Urinary bladder (tissue), 4 donors: Measurements from ENCODE around the gene FBXO28. TPM values are rescaled to one million over a fixed set of nuclear protein-coding genes. Genes with fewer than 3 reads are reported as not detected.
A peak's percentile ranks its signal among the peaks of the same experiment; 100 is the strongest.
"Not testable (repeated sequence)": the region's sequence is repeated elsewhere in the genome, so short reads cannot be mapped to it uniquely, and the experiment has no call there.

Experiments
- DNase-seq: peaks from one replicate; pipeline ENCODE4 v3.0.0-alpha.2; 2015; ENCODE audit errors: extremely low spot score
- H3K27ac ChIP-seq: one replicate; pipeline ENCODE4 v1.5.1; 2013; ENCODE audit warnings: low read depth, mild to moderate bottlenecking, moderate library complexity
- H3K36me3 ChIP-seq: one replicate; pipeline ENCODE4 v1.6.1; 2013; ENCODE audit warnings: mild to moderate bottlenecking, moderate library complexity; ENCODE audit not compliant: insufficient read depth
- H3K4me1 ChIP-seq: one replicate; pipeline ENCODE4 v1.6.1; 2013; ENCODE audit warnings: mild to moderate bottlenecking, moderate library complexity; ENCODE audit not compliant: insufficient read depth
- H3K4me3 ChIP-seq: one replicate; pipeline ENCODE4 v1.5.1; 2013; ENCODE audit warnings: low read depth, low read length
- WGBS: extraction: QIAGEN DNeasy Blood & Tissue Kit; methylation state at CpG from one replicate; pipeline ENCODE4 v1.1.7; 2013; 5-methylcytosine and 5-hydroxymethylcytosine counted together
- polyA plus RNA-seq: library from polyadenylated mRNA; stranded (reverse); fragments of 200-250 nt; gene quantifications from one replicate; pipeline ENCODE4 v1.2.3, GENCODE V29; 2013
- total RNA-seq: library from RNA; depleted of rRNA; stranded (reverse); fragments of >200 nt; gene quantifications from one replicate; pipeline ENCODE4 v1.2.3, GENCODE V29; 2014
- donor health status: healthy with polysubstance abuse.
- donor health status: healthy.

FBXO28 gene
- total and polyA plus RNA-seq, 2 donors, result 14.6 to 54.4 TPM

DNA sequence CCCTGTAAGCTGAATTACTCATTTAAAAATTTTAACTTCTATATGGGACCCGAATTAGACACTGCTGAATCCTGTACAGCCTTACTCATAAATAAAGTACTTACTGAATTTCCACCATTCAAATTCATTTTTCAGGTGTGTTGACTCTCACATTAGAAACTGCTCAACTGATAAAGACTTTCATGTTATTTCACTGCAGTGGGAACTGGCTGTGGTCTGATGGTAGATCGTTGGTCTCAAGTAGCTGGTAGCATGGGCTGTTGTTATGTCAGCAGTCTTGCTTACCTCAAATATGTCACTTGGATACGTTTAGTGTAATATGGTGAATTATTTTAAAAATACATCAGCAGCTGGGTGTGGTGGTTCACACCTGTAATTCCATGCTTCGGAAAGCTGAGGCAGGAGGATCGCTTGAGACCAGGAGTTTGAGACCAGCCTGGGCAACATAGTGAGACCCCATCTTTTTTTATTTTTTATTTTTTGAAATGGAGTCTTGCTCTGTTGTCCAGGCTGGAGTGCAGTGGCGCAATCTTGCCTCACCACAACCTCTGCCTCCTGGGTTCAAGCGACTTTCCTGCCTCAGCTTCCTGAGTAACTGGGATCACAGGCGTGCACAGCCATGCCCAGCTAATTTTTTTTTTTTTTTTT is 79.5 kb downstream of the FBXO28 start:
- Histone ChIP-seq H3K27ac (no peak overlapping the region), H3K4me1 (no peaks in the 10 kb centered on the region), H3K4me3 (no peak overlapping the region), H3K36me3 (peaks cover 1% of the 10 kb centered on the region)
- no peak for DNase-seq
- 95% methylated on average over 8 of the region's 8 CpGs for WGBS

DNA sequence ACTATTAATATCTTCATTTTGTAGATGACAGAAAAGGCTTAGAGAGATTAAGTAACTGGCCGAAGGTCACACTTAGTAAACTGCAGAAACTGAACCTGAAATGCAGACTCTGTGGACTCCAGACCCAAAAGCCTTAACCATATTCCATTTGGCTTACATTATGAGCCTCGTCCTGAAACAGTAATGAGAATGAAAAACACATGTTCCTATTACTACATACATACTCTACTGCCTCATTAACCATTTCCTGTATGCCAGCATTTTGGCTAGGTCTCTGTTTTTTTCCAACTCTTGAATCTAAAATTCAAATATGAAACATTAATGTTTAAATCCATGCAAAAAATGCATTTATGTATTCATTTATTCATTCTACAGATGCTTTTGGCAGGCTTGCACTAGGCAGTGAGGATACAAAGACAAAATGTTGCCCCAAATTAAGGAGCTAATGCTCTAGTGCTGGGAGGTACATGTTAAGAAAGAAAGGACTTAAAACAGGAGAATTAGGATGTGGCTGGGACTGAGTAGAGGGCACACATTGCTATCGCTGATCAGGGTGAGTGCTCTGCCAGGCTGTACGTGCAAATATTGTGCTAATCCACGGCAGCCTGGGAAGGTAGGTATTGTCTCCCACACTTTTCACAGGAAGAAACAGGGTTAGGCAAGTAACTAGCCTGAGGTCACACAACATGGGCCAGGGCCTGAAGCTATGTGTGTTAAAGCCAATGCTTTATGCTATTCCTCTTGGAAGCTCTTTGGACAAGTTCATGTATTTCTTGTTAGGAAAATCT is 83.1 kb downstream of the FBXO28 start:
- no peak overlapping the region for H3K27ac ChIP-seq

DNA sequence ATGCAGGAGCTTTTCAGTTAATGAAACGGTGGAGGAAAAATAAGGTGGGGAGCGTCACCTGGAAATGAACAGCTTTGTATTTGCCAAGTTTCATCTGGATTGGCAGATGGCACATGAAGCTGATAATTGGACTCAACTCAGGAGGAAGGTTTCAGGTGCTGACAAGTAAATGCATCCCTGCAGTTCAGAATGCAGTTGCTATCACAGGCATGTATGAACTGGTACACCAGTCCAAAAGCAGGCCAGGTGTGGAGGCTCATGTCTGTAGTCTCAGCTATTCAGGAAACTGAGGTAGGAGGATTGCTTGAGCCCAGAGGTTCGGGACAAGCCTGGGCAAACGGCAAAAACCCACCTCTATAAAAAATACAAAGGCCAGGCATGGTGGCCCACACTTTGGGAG is 84.7 kb downstream of the FBXO28 start:
- H3K4me3 ChIP-seq, result no peak overlapping the region
- H3K36me3 ChIP-seq, result no peaks in the 10 kb centered on the region
- WGBS, result 88% methylated on average over 4 of the region's 4 CpGs
- DNase-seq, result no peak
- no peak overlapping the region for H3K27ac ChIP-seq
- no peaks in the 10 kb centered on the region for H3K4me1 ChIP-seq

More for the DNA sequence above, 83.1 kb downstream of the FBXO28 start:
- WGBS, result 62% methylated on average over 5 of the region's 5 CpGs
- no peak overlapping the region for H3K4me3 ChIP-seq
- H3K36me3 ChIP-seq, result no peaks in the 10 kb centered on the region
- H3K4me1 ChIP-seq, result no peaks in the 10 kb centered on the region
- no peak for DNase-seq

DNA sequence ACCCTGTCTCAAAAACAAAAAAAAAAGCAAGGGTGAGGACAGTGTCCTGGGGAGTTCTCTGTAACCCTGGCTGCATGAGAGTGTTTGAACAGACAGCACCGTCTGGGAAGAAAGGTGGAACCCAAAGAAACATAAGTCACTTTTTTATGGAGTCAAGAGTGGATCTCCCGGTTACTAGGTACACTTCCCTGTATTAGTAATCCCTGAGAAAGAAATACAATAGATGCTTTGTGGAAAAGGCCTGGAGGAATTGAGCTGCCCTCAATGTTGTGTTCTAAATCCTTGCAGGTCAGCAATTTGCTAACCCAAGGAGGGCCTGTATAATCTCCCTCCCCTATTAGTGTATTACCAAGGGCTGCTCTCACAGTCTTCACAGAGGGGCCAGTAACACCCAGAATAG is 85.8 kb downstream of the FBXO28 start:
- Histone ChIP-seq H3K4me1 (peaks cover under 1% of the 10 kb centered on the region), H3K27ac (no peak overlapping the region), H3K4me3 (no peak overlapping the region), H3K36me3 (no peaks in the 10 kb centered on the region)
- DNase-seq, result no peak
- WGBS, result 71% methylated on average over 2 of the region's 2 CpGs

DNA sequence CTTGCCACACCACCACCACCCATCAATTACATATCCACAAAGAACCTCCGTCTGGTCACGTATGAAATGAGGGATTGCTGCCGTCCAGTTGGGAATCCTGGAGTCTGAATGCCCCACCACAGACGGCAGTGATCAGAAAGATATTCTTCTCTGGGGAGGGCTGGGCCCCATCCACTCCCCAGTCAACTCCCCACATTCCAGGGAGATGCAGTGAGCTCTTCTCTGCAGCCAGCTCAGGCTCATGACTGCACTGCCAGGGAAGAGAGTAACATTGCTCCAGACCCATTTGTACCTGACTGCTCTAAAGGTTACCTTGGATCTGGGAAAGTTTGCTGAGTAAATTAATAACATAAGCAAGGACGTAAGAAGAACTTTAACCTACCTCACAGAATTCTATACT is 87.5 kb downstream of the FBXO28 start:
- DNase-seq, result no peak
- H3K36me3 ChIP-seq, result no peaks in the 10 kb centered on the region
- H3K4me1 ChIP-seq, result peaks cover 2% of the 10 kb centered on the region
- no peak overlapping the region for H3K27ac ChIP-seq
- 83% methylated on average over 5 of the region's 5 CpGs for WGBS
- H3K4me3 ChIP-seq, result no peak overlapping the region

DNA sequence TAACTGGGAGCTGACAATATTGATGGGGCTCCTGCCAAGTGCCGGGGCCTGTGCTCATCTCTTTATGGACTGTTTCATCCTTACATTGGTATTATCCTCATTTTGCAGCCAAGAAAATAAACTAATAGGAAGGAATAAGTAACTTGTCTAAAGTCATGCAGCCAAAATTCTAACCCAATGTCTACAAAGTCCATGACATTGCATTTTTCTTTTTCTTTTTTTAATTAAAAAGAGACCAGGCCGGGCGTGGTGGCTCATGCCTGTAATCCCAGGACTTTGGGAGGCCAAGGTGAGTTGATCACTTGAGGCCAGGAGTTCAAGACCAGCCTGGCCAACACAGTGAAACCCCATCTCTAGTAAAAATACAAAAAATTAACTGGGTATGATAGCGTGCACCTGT is 87.9 kb downstream of the FBXO28 start:
- Histone ChIP-seq H3K36me3 (no peaks in the 10 kb centered on the region), H3K27ac (no peak overlapping the region), H3K4me1 (peaks cover 2% of the 10 kb centered on the region), H3K4me3 (no peak overlapping the region)
- 92% methylated on average over 4 of the region's 4 CpGs for WGBS
- no peak for DNase-seq

DNA sequence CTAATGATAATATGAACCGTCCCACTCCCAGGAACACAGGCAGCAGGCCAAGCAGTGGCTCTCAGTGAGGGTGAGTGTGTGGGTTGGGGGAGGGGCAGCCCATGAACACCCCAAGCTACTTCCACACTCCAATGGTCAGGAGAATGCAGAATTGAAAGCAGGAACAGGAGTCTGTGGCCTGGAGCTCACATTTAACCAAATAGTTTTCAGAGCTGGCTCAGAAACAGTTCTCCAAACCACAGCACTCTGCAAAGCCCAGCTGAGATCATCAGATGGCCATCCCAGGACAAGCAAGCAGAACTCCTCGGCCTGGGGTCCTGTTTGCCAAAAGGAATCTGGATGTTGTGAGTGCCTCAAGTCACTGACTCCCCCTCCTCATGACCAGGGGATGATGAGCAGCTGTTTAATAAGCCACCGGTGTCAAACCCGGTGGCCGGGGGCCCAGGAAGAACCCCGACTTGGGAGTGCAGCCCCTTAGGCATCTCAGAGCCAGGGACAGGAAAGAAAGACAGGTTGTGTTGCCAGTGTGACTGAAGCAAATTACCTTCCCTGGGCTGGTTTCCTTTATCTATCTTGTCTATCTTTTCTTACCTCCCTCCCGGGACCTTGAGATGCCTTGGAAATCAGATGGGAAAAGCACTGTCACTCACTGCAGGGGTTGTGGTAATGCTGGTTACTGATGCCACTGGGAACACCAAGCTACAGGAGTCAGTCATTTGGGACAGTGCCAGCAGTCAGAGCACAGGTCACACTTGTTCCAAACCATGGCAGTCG is 89.5 kb downstream of the FBXO28 start:
- Histone ChIP-seq H3K4me1 (peaks cover 2% of the 10 kb centered on the region), H3K36me3 (no peaks in the 10 kb centered on the region), H3K4me3 (no peak overlapping the region), H3K27ac (no peak overlapping the region)
- no peak for DNase-seq
- 40% methylated on average over 8 of the region's 8 CpGs for WGBS

DNA sequence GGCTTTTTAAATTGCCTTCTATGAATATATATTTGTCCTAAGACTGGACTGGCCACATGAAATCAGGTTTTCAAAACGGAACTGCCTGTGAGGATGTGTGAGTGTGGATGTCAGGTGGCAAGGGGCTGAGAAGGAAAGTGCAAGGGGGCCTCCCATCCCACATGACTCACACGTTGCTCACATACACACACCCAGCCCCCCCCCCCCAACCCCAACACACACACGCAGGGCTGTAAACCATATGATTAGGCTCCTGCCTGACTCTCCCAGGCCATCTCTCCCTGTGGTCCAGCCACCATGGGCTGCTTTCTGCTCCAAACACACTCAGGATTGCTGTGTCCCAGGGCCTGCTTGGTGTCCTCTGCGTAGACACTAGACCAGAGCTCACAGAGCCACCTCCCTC is 91.5 kb downstream of the FBXO28 start:
- no peak overlapping the region for H3K27ac ChIP-seq
- DNase-seq, result no peak

DNA sequence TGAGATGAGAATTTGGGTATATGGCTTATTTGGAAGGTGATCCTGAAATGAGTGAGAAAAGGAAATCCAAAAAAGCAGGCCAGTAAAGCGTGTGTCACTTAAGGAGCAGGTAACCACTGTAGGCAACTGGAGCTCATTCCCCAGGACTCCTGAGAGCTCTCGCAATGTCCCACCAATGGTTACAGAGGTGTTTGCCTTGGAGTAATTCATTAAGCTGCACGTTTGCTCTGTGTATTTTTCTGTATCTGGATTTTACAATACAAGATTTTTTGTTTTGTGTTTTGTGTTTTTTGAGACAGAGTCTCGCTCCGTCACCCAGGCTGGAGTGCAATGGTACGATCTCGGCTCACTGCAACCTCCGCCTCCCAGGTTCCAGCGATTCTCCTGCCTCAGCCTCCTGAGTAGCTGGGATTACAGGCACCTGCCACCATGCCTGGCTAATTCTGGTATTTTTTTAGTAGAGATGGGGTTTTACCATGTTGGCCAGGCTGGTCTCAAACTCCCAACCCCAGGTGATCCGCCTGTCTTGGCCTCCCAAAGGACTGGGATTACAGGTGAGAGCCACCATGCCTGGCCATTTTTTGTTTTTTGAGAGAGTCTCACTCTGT is 92.1 kb downstream of the FBXO28 start:
- not testable (repeated sequence) for DNase-seq, H3K4me3 ChIP-seq, H3K36me3 ChIP-seq, H3K4me1 ChIP-seq, H3K27ac ChIP-seq
- 76% methylated on average over 10 of the region's 10 CpGs for WGBS

More for the DNA sequence above, 91.5 kb downstream of the FBXO28 start:
- Histone ChIP-seq H3K4me1 (peaks cover 2% of the 10 kb centered on the region), H3K4me3 (no peak overlapping the region), H3K36me3 (no peaks in the 10 kb centered on the region)
- WGBS, result 23% methylated on average over 4 of the region's 4 CpGs

DNA sequence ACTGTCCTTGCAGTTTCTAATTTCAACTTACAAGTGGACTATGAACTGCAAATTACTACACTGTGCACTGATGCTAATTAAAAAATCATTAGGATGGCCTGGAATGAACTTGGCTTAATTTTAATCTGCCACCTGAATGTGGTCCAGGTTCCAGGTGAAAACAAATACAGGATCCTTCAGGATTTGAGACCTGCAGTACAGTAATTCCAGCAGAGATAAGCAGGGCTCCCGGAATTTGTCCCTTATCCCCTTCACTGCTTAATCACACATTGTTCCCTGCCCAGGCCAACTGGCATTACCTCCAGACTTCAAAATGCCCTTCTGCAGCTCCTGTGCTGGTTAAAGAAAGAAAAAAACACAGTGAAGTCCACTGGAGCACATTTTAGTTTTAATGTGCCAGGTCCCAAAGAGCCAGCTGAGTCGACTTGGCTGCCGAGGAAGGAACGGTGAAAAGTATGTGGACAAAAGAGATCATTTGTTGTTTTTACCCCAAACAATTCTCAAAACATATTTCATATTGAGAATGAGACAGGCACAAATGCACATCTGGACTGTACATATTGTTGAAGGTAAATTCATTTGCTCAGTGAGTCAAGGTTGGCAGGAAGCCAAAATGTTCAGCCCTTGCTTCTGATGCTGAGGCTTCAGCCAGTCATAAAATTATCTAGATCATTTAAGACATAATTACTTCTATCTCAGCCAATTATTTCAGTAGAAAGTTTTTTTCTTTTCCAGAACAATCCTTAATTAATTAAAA is 97.5 kb downstream of the FBXO28 start:
- DNase-seq, result peak; percentile 39
- no peak overlapping the region for H3K4me3 ChIP-seq
- no peaks in the 10 kb centered on the region for H3K4me1 ChIP-seq
- H3K27ac ChIP-seq, result no peak overlapping the region
- no peaks in the 10 kb centered on the region for H3K36me3 ChIP-seq
- 28% methylated on average over 4 of the region's 4 CpGs for WGBS
